Right lobe of liver (tissue), 6 donors: ENCODE data around the gene ABHD12B. TPM values are rescaled to one million over a fixed set of nuclear protein-coding genes. Genes with fewer than 3 reads are reported as not detected.
A peak's percentile ranks its signal among the peaks of the same experiment; 100 is the strongest.

ENCODE experiments used
- ATAC-seq, 4 donors: fragments of 200-7000 bp; cut with Tn5 transposase; one replicate each; pipeline ENCODE4 v1.9.1; 2020; ENCODE audit warnings: mild to moderate bottlenecking in 4 of 4, moderate library complexity in 4 of 4
- DNase-seq, 3 donors: peaks; one replicate each; pipeline ENCODE4 v3.0.0-alpha.2; 2020
- H3K27ac ChIP-seq, 3 donors: fragments of 200-600 bp; one replicate each; pipeline ENCODE4 v1.8.0; 2022
- H3K27me3 ChIP-seq, 2 donors: fragments of 200-600 bp; one replicate each; pipeline ENCODE4 v1.8.0; 2022
- H3K36me3 ChIP-seq, 4 donors: fragments of 200-600 bp; sonication (generic) in 1 of 4; one replicate each; pipeline versions ENCODE4 v1.5.1 to v1.8.0; 2017 to 2022; ENCODE audit warnings: control low read depth in 1 of 4
- H3K4me1 ChIP-seq, 4 donors: fragments of 200-600 bp; sonication (generic) in 1 of 4; one replicate each; pipeline versions ENCODE4 v1.5.1 to v1.8.0; 2017 to 2022; ENCODE audit warnings: control low read depth in 1 of 4
- H3K4me3 ChIP-seq, 3 donors: fragments of 200-600 bp; one replicate each; pipeline ENCODE4 v1.8.0; 2022
- H3K9me3 ChIP-seq, 4 donors: fragments of 200-600 bp; sonication (generic) in 1 of 4; one replicate each; pipeline versions ENCODE4 v1.5.1 to v1.8.0; 2017 to 2022; ENCODE audit warnings: control low read depth in 1 of 4
- POLR2A ChIP-seq: fragments of 450-650 bp; IDR thresholded peaks from one replicate; pipeline ENCODE4 v1.6.1; 2017; ENCODE audit warnings: antibody characterized with exemption, mild to moderate bottlenecking
- WGBS: methylation state at CpG from one replicate; pipeline ENCODE4 v1.1.6; 2018; ENCODE audit warnings: low coverage, low lambda C conversion rate; ENCODE audit not compliant: insufficient coverage; ENCODE audit errors: missing lambda C conversion rate; 5-methylcytosine and 5-hydroxymethylcytosine counted together
- intact Hi-C, 2 donors: fragments of 100-400 bp; cut with DNase I; formaldehyde crosslinking; loops; one replicate each; pipeline versions ENCODE4 v1.11.2 to v1.14.1; 2022
- total RNA-seq, 6 experiments: library from RNA; depleted of rRNA in 2 of 6; stranded (reverse); fragments of >200 nt in 2 of 6; fragmentation: NEBNext Ultra II Directional in 3 of 6; extraction: Animal tissue kit (Norgen Biotek cat#: 25700) in 3 of 6; gene quantifications; one replicate each; pipeline versions ENCODE4 v1.1.0 to v1.2.4, GENCODE V29; 2016 to 2023
- TF ChIP-seq, protein P1 (sequence below), 4 donors: fragments of 200-600 bp in 3 of 4; fragments of 450-650 bp in 1 of 4; IDR thresholded peaks; one replicate each; pipeline versions ENCODE4 v1.5.1 to v1.8.0; 2016 to 2022; ENCODE audit warnings: antibody characterized with exemption in 4 of 4, mild to moderate bottlenecking in 2 of 4
- donor health status: DM: no; HTN: yes; CAD: no.
- donor health status: DM: no; HTN: no; CAD: no.
- donor health status: DM: no; HTN: no; CAD: no.
- donor health status: DM: no; HTN: yes; CAD: no.
- donor health status: DM: no; HTN: yes; CAD: no.

Gene ABHD12B
- total RNA-seq, 6 experiments from 2014 or later, result not detected

DNA sequence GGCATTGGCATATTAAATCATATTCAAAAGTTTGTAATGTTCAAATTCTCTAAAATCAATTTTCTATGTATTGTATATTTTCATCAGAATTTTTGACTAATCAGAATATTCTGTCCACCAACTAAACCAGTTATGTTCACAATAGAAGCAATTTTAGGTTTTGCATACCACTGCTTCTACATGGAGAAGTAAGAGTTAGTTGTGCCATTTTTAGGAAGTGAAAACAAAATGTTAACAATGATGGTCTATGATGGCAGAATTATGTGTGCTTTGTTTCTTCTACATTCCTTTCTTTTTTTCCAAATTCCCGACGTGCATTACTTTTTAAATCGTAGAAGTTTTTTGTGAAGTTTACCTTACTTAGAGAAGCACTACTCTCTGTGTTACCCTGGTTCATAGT, 29.5 kb downstream of the ABHD12B start:
- DNase-seq (no peak), ATAC-seq (no peak)
- H3K27ac ChIP-seq, result no peak overlapping the region
- WGBS, result 81% methylated on average over 3 of the region's 3 CpGs
- intact Hi-C loops, result no loop called here
- H3K36me3 ChIP-seq, result peaks cover 0 to 23% (median 14%) of the 10 kb centered on the region in 4 donors
- TF ChIP-seq, protein P1, sequence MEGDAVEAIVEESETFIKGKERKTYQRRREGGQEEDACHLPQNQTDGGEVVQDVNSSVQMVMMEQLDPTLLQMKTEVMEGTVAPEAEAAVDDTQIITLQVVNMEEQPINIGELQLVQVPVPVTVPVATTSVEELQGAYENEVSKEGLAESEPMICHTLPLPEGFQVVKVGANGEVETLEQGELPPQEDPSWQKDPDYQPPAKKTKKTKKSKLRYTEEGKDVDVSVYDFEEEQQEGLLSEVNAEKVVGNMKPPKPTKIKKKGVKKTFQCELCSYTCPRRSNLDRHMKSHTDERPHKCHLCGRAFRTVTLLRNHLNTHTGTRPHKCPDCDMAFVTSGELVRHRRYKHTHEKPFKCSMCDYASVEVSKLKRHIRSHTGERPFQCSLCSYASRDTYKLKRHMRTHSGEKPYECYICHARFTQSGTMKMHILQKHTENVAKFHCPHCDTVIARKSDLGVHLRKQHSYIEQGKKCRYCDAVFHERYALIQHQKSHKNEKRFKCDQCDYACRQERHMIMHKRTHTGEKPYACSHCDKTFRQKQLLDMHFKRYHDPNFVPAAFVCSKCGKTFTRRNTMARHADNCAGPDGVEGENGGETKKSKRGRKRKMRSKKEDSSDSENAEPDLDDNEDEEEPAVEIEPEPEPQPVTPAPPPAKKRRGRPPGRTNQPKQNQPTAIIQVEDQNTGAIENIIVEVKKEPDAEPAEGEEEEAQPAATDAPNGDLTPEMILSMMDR (IDR thresholded peaks at IDR 0.05), result no peak
- TF ChIP-seq POLR2A, result no peak
- no peaks in the 10 kb centered on the region for H3K27me3 ChIP-seq
- no peaks in the 10 kb centered on the region for H3K9me3 ChIP-seq
- H3K4me1 ChIP-seq, result no peaks in the 10 kb centered on the region
- H3K4me3 ChIP-seq, result no peak overlapping the region

DNA sequence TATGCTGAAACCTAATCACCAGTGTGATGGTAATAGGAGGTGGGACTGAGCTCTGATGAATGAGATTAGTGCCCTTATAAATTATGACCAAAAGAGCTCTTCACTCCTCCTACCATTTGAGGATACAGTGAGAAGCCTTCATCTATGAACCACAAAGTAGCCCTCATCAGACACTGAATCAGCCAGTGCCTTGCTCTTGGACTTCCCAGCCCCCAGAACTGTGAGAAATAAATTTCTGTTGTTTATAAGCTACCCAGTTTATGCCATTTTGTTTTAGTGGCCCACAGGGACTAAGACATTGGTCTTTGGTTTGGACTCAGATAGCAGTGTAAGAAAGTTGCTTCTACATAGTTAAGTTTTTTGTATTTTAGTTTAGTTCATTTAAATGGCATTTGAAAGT, 32.9 kb downstream of the ABHD12B start:
- Histone ChIP-seq H3K27ac (no peak overlapping the region), H3K27me3 (no peaks in the 10 kb centered on the region), H3K4me1 (no peaks in the 10 kb centered on the region), H3K9me3 (no peaks in the 10 kb centered on the region), H3K4me3 (no peak overlapping the region), H3K36me3 (peaks cover 7 to 57% (median 19%) of the 10 kb centered on the region in 4 donors)
- no peak for TF ChIP-seq POLR2A
- TF ChIP-seq, protein P1 (IDR thresholded peaks at IDR 0.05), result no peak
- ATAC-seq (no peak), DNase-seq (no peak)
- intact Hi-C loops, result no loop called here

DNA sequence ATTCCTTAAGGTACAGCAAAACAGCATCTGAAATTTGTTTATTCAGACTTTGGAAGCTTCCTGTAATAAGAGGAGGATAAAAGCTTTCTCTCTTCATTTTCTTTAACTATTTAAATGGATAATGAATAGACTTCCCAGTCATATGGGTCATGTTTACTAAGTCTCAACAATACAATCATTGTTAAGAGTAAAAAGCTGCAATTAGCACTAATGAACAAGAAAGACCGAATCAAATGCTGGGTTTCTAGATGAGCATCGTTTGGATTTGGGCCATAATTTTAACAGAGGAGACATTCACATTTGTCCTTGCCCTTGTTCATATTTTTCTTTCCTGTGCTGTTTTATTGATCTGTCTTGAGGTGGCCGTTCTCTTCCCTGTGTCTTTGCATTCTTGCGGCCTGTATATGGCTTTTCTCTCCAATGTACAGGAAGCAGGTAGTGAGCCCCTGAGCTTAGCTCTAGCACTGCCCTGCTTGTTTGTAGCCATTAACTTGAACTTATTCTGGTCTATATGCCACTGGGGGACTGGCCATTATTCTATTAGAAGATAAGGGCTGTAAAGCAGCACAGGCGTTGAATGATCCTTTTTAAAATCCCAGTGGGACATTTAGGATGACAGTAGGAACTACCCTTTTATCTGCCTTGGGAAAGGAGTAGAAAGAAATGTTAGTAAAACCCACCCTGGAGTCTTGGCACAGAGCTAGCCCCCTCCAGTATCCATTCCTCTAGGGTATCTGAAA, 34.6 kb downstream of the ABHD12B start:
- Histone ChIP-seq H3K9me3 (no peaks in the 10 kb centered on the region), H3K4me1 (no peaks in the 10 kb centered on the region), H3K27me3 (no peaks in the 10 kb centered on the region), H3K36me3 (peaks cover 9 to 71% (median 24%) of the 10 kb centered on the region in 4 donors), H3K4me3 (no peak overlapping the region), H3K27ac (no peak overlapping the region)
- intact Hi-C loops, result no loop called here
- no peak for DNase-seq
- no peak for ATAC-seq
- TF ChIP-seq, protein P1 (IDR thresholded peaks at IDR 0.05), result no peak
- no peak for TF ChIP-seq POLR2A
- WGBS, result 81% methylated on average over 5 of the region's 5 CpGs

- TF ChIP-seq, protein P1 (IDR thresholded peaks at IDR 0.05), result no peak
- no peak for TF ChIP-seq POLR2A
- Histone ChIP-seq H3K27ac (no peak overlapping the region), H3K27me3 (no peaks in the 10 kb centered on the region), H3K4me3 (no peak overlapping the region), H3K36me3 (peaks cover 2 to 100% (median 30%) of the 10 kb centered on the region in 4 donors), H3K9me3 (no peaks in the 10 kb centered on the region), H3K4me1 (no peaks in the 10 kb centered on the region)
- ATAC-seq, result peak in 3 of 4 donors; percentile 38 to 64 (median 63)
- peak in 1 of 3 donors; percentile 63 for DNase-seq
- intact Hi-C loops, result no loop called here
- WGBS, result 36% methylated on average over 3 of the region's 5 CpGs
These were observed 38.9 kb downstream of the ABHD12B start for GRCh38 chr14:50910495-50911420.
